Measurements from ENCODE around the gene NHLRC1. TPM values are rescaled to one million over a fixed set of nuclear protein-coding genes. Genes with fewer than 3 reads are reported as not detected.
A peak's percentile ranks its signal among the peaks of the same experiment; 100 is the strongest.

The NHLRC1 gene
- 2.1 and 3.0 TPM in 2 replicates for total RNA-seq (ENCODE audit: low replicate concordance)

- H3K4me3 ChIP-seq (ENCODE audit: low read depth, low read length): peak within 1 kb of the TSS; percentile 74
- peak; percentile 87 for DNase-seq (ENCODE audit: low read depth)
- peak; percentile 90 for TF ChIP-seq CTCF (IDR thresholded peaks at IDR 0.05; ENCODE audit: insufficient read depth, low read length)
Measured at GRCh38 chr6:18122128-18123093, at the start of gene NHLRC1. NHLRC1 (minus strand) TSS chr6:18122677; CDS start chr6:18122606, 71 bp downstream.

GRCh38 chr6:18171871-18172270, 49.4 kb upstream of the NHLRC1 start:
- H3K4me3 ChIP-seq (ENCODE audit: low read depth, low read length): no peak overlapping the region
- DNase-seq (ENCODE audit: low read depth): no peak
- no peak for TF ChIP-seq CTCF (IDR thresholded peaks at IDR 0.05; ENCODE audit: insufficient read depth, low read length)

- TF ChIP-seq CTCF (IDR thresholded peaks at IDR 0.05; ENCODE audit: insufficient read depth, low read length): no peak
- no peak for DNase-seq (ENCODE audit: low read depth)
- no peak overlapping the region for H3K4me3 ChIP-seq (ENCODE audit: low read depth, low read length)
Measured at GRCh38 chr6:18168264-18168663, 45.8 kb upstream of the NHLRC1 start.

- peak; percentile 61 for DNase-seq (ENCODE audit: low read depth)
- peak; percentile 14 for TF ChIP-seq CTCF (IDR thresholded peaks at IDR 0.05; ENCODE audit: insufficient read depth, low read length)
Measured at GRCh38 chr6:18166312-18167036, 44.0 kb upstream of the NHLRC1 start.

GRCh38 chr6:18165751-18166150, 43.3 kb upstream of the NHLRC1 start:
- DNase-seq (ENCODE audit: low read depth): no peak
- no peak for TF ChIP-seq CTCF (IDR thresholded peaks at IDR 0.05; ENCODE audit: insufficient read depth, low read length)
- no peak overlapping the region for H3K4me3 ChIP-seq (ENCODE audit: low read depth, low read length)

More at GRCh38 chr6:18166312-18167036, 44.0 kb upstream of the NHLRC1 start:
- no peak overlapping the region for H3K4me3 ChIP-seq (ENCODE audit: low read depth, low read length)

GRCh38 chr6:18162401-18162800, 39.9 kb upstream of the NHLRC1 start:
- H3K4me3 ChIP-seq (ENCODE audit: low read depth, low read length): no peak overlapping the region
- DNase-seq (ENCODE audit: low read depth): no peak
- TF ChIP-seq CTCF (IDR thresholded peaks at IDR 0.05; ENCODE audit: insufficient read depth, low read length): no peak
